HG03280 (cell line): ENCODE data around the gene MAL.
A peak's percentile ranks its signal among the peaks of the same experiment; 100 is the strongest.

Experiments
- ATAC-seq: cut with Tn5 transposase; IDR thresholded peaks from one replicate; pipeline ENCODE4 v1.9.1; 2021; ENCODE audit warnings: mild to moderate bottlenecking, moderate library complexity; ENCODE audit not compliant: unreplicated experiment

Gene MAL

DNA sequence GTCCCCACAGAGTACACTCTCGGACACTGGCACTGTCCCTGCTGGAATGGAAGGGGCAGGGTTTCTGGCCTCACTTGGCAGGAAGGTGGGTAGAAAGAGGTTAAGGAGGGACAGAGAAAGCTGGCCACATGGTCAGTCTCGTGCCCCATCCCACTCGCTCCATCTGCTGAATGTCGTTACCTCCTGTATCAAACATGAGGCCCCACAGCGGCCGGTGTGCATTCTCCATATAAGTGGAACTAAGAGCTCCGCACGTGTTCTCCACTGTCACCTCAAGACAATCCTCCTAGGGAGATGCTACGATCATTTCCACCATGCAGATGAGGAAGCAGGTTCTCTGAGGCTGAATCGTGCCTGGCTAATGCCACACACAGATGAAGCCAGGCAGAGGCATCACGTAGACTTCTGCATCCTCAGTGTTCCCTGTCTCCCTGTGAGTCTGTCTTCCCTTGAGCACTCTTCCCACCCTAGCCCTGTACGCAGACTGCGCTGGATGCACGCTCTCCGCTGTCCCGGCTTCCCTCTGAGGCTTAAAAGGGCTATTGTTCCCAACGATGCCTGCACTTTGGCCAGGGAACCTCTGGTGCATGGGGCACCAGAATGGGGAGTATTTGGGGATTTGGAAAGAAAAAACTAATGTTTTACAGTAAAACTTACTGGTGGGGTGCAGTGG is 35.1 kb downstream of the MAL start:
- ATAC-seq, result no peak

DNA sequence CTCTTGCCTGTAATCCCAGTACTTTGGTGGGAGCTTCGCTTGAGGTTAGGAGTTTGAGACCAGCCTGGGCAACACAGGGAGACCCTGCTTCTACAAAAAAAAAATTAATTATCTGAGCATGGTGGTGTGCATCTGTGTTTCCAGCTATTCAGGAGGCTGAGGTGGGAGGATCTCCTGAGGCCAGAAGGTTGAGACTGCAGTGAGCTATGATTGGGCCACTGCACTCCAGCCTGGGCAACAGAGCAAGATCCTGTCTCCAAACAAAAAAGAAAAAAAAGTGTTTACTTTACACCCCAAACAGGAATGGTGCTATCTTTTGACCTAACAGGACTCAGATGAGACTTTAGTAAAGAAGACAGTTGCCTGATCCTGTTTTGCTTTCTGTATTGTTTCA is 35.6 kb downstream of the MAL start:
- no peak for ATAC-seq

DNA sequence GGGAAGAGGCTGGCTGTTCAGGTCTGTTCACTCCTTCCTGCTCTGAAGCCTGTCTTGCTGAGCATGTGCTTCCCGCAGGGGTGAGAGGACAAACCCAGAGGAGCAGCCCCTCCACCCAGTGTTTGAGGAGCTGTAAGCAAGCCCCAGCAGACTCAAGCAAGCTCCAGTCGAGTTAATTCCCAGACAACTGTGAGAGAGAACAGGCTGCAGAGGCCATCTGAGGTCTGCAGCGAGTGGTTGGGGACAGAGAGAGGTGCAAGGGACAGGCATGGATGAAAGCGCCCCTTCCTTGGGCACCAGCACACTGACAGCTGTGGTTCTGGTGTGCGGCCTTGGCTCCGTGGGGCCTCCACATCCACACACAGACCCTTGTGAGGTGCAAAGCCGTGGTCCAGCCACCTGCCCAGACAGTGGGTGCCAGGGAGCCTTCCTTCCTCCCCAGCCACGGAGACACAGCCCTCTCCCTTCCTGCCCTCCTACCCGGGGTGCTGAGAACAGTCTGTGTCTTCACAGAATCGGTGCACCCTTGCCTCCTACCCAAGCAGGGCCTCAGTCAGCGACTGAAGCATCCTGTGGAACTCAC is 36.2 kb downstream of the MAL start:
- no peak for ATAC-seq

DNA sequence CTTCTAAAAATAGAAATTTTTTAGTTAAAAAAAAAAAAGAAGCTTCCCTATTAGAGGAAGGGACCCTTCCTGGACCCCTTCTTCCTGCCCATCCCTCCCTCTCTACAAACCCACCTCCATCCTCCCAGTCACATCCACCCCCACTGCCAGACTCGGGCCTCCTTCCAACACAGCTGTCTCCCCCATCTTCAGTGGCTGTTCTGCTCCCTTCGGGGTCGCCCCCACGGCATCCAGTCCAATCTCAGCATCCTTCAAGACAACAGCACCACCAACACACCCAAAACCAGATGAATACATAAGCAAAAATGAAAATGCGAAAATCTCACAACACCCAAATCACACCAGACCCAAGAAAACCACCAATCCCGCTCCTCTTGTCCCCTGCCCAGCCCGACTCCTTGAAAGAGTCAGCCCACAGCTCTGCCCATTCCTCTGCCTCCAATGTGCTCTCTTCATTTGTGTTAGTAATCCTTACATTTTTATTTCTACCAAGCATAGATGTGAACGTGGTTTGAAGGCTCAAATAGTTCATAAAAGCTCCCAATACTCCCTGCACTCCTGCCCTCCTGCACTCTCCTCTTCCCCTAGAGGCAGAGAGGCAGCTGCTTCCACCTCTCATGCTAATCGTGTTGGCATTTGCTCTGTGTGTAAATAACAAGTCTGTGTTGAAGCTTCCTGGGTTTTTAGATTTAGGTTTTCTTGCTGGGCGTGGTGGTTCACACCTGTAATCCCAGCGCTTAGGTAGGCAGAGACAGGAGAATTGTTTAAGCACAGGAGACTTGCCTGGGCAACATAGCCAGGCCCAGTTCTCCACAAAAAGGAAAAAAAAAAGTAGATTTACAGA is 37.0 kb downstream of the MAL start:
- ATAC-seq, result peak; percentile 14

DNA sequence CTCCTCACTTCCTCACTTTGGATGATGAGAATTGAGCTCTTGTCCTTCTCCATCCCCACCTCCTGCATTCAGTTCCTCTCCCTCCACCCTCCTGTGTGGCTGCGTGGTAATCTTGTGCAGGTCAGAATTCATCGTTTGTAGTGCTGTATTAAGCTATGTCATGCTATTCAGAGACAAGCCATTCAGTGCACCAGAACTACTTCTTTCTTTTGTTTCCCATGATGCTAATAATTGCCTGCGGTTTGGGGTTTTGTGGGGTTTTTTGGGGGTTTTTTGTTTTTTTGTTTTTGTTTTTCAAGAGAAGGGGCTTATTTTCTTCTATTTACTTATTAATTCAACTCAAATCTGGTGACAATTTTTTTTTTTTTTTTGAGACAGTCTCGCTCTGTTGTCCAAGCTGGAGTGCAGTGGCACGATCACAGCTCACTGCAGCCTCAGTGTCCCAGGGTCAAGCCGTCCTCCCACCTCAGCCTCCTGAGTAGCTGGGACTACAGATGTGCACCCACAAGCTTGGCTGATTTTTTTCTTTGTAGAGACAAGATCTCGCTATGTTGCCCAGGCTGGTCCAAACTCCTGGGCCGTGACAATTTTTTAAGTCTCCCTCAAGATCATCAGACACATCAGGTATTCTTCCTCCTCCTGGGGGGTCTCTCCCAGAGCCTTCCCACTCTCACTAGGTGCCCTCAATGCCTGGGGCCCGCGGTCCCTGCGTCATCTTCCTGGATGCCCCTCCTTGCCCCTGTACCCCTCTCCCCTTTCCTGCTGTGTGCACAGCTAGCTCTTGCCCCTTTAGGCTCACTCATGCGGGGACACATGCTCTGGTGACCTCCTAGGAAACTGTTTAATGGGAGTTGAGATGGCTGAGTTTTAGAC is 37.8 kb downstream of the MAL start:
- ATAC-seq, result peak; percentile 70

DNA sequence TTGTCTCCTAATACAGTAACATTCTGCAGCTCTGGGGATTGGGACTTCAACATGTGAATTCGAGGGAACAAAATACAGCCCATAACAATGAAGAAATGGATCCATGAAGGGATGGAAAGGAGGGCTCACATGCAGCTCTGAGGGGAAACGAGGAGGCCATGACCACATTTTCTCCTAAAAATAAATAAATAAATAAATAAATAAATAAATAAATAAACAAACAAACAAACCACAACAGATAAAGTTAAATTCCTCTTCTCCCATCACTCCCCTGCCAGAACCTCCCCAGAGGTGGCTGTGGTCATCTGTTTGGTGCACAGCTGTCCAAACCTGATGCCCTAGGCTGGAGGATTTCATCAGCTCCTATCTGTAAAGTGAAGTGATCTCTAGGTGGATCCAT is 42.7 kb downstream of the MAL start:
- ATAC-seq, result no peak

DNA sequence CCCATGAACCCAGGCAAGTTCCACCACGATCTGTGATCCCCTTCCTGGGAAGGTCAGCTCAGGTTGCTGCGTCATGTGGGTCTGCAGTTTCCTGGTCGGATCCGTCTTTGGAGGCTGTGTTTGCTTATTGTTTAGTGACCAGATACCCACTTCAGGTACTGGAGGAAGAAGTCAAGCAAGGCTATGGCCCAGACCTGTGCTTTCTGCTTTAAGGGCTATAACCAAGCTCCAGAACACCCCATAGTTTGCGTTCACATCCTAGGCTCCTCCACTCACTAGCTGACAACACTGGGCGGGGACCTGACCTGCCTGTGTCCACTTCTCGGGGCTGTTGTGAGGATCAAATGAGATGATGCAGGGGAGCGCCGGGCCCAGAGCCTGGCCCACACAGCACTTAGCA is 44.0 kb downstream of the MAL start:
- ATAC-seq, result no peak

DNA sequence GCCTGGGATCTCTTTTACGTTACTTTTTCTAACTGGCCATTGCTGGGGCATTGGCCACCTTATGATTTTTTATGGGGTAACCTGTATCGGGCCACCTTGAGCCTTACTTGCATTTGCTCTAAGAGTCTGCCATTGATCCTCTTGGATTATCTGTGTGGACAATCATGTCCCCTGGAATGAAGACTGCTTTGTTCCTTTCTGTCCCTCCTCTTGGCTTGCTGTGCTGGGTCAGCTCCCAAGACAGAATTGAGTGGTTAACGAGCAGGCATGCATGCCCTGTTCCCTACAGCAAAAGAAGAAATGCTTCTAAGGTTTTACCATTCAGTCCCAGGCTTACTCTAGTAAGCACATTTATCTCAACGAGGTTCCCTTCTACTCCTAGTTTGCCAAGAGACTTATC is 46.3 kb downstream of the MAL start:
- no peak for ATAC-seq

DNA sequence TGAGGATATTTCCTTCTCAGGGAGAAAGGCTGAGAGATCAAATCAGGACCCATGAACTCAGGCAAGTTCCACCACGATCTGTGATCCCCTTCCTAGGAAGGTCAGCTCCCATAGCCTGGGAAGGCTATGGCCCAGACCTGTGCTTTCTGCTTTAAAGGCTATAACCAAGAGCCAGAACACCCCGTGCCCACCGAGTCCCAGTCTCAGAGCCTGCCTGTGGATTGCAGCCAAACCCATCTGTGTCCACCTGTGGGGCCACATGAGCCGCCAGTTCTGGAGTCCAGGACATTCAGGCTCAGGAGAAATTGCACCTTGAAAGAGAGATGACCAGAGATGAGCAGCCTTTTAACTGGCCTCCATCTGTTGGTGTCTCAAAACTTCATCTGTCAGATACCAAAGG is 46.9 kb downstream of the MAL start:
- no peak for ATAC-seq

DNA sequence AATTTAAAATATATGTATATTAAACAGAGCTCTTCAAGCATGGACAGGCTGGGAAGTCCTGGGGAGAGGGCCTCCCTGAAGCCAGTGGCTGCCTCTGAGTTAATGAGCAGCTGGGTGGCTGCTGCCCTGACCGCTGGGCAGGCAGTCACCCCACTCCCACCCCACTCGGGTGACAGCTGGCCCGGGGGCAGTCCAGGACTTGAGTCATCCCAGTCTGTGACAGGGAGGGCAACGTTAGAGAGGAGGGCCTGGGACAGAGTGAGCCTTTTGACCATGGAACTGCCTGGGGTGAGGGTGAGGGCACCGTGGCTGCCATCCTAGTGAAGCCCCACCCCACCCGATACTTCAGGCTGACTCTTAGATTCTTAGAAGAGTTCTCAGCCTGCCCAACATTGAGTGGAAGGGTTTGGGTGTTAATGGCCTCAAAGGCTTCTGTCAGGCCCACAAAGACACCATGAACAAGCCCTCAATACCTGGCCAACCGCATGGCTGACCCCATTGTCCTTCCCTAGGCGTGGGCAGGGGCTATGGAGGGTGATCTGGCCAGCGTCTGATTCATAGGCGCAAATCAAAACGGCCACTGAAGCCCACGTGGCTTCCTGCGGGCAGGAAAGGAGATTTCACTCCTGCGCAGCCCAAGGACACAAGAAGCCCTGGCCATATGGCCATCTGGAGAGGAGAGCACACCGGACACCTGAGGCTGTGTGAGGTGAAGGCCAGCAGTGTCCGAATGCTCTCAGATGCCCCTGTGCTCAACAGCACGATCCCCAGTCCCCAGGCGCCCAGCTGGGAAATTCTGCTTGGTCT is 48.6 kb downstream of the MAL start:
- no peak for ATAC-seq

DNA sequence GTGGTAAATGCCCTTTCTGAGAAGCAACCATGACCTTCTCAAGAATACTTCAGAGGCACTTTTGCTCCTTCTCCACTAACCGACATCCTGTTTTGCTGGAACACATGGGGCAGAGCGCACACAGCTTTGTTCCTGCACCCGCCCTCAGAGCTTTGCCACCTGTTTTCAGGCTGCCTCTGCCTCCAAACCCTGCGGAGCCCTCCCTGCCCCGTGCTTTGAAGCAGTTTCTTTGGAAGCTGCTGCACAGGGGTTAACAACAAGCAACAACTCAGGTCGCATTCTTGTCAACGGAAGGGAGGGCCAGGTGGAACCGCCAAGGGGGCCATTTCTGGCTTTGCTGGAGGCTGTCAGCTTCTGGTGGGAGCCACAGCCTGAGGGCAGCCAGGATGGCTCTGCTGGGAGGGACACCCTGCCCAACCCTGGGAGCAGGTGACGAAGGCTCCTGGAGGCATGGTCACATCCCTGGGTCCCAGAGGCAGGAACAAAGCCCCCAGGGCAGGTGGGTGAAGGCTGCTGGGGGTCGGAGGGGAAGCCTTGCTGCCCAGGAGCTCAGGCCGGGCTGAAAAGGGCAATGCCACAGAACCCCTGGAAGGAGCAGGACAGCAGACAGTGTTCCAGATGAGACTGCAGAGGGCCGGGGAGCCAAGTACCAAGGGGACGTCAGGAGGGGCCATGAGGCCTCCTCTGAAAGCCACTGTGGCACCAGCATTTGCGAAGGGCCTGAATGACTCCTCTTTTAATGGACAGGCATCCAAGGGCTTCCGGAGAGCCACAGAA is 49.3 kb downstream of the MAL start:
- ATAC-seq, result no peak

DNA sequence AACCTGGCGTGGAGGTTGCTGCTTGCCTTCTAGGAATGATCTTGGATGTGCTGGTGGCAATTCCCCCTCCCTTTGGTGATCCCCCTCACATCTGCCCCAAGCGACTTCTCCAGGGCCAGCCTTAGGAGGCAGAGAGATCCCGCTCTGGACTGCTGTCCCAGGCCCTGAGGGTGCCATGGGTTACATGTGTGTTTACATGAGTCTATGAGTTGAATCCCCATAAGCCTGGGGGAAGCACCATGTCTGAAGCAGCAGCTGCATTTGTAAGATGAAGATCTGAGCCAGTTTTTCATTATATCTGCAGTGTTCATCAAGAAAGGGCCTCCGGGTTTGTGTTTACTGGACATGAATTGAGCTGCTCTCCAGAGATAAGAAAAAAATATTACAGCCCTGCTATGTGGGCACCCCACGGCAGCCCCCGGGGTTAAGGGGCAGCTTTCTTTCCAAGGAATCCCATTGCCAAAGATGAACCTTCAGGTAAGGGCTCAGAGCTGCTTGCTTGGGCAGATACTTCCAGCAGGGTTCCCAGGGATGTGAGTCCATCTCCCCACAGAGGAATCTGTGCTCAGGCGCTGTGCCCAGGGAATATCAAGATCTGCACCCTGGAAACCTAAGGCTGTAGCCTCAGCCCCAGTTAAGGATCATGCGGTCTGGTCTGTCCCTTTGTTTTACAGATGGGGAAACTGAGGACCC is 50.1 kb downstream of the MAL start:
- no peak for ATAC-seq

DNA sequence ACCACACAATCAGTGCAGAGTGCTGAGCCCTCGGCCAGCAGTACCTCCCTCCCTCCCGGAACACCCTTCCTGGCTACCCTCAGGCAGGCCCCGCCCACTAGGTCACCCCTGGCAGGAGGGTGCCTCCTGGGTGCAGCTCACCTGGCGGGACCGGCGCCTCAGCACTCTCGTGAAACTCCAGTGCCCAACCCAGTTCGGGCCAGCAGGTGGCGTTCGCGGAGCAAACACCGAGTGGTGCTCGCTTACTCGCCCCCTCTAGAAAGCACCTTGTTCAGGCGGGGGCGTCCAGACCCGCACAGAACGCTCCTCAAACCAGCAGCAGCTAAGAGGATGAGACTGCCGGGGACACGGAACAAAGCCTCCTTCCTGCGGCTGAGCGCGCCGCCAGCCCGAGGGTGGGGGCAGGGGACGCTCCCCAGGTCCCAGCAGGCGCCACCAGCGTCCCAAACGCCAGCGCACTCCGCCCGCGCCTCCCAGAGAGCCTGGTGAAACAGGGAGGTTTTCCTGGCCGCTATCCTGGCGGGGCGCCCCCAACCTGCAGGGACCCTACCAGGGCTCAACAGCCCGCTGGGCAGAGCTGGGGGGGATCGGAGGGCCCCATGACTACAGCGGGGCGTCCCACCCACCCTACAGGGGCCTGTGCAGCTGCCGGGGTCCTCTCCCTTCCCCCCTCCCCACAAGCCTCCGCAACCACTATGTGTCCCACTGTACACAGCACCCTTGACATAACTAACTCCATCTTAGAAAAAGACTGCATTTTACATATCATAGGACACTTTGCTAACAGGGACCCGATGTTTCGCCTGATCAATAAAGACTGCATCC is 51.4 kb downstream of the MAL start:
- peak; percentile 89 for ATAC-seq

DNA sequence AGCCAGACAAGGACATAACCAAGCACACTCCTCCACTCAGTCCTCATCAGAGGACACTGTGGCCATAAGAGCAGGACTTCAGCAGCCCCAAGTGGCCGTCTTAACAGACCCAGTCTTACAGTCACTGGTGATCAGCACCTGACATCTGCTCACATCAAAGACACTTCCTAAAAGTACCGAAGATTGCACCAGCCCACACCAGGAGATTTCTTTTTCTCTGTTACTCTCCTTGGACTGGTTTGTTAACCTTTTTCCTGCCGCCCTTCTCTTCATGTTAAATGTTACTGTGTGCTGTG is 52.0 kb downstream of the MAL start:
- no peak for ATAC-seq

DNA sequence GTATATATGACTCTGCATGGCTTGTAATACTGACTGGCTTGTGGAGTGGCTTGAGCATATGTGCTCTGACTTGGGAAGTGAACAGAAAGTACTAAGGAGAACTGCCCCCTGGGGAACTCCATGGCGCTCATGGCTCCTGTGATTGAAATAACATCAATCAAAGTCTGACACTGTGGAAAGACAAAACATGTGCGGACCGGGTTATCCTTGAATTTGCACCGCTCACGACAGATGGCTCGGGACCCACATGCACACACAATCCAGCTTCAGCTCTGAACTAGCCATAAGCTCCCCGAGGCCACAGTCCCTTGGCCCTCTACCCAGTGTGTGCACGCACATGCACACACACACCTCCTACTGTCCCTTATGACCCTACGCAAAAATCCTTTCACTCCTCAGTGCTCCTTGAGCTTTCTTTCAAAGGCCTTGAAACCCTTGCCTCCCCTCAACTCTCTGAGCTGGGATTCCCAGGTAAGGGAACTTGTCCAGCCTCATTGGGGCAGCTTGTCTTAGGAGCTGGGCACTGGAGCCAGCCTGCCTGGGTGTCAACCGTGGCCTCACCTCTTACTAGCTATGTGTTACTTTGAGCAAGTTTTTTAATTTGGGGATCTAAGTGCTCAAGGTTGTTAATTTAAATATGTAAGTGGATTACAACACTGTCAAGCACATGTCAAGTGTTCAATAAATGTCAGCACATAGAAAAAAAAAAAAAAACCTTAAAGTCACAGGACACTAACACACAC is 52.5 kb downstream of the MAL start:
- no peak for ATAC-seq

DNA sequence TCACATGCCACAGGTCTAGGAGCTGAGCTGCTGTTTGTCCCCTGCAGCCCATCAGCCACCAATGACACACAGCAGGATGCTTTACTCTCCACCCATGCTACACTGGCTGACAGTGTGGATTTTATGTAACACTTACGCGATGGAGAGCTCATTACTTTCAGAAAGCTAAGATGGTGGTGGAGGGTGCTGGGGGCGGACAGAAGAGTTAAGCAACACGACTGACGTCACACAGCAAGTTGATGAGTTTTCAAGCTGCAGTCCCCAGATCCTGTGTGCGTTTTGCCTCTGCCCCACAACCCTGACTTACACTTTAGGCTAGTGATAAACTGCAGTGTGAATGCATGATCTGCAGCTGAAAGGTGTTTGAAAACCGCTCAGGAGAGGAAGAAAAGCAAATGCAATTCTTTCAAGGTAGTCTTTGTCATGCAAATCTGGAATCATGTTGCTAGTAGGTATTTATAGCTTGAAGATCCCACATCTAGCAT is 53.7 kb downstream of the MAL start:
- ATAC-seq, result no peak

DNA sequence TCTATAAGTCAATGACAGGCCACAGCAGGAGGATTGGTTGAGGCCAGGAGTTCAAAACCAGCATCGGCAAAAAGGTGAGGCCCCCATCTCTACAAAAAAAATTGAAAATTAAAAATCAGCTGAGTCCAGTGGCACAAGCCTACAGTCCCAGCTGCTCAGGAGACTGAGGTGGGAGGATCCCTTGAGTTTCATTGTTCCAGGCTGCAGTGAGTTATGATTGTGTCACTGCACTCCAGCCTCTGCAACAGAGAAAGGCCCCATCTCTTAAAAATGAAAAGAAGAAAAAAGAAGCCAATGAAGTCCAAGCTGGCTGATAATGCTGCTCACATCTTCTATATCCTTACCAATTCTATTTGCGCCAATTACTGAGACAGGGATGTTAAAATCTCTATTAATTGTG is 57.0 kb downstream of the MAL start:
- no peak for ATAC-seq

DNA sequence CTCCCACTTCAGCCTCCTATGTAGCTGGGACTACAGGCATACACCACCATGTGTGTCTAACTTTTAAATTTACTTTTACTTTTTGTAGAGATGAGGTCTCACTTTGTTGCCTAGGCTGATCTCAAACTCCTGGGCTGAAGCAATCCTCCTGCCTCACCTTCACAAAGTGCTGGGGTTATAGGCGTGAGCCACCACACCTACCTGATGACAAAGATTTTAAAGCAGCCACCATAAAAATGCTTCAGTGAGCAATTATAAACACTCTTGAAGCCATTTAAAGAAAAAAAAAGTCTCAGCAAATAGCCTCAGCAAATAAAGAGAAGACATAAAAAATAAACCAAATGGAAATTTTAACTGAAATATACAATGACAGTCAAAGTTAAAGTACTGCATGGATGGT is 60.5 kb downstream of the MAL start:
- no peak for ATAC-seq
